ENCODE results near the gene TGFBR3L. TPM values are rescaled to one million over a fixed set of nuclear protein-coding genes. Genes with fewer than 3 reads are reported as not detected.

TGFBR3L gene
- total RNA-seq, 4 donors from 2014 or later = 2.2 to 8.3 (median 6.1) TPM

- no peaks in the 10 kb centered on the region for H3K9me3 ChIP-seq
- intact Hi-C loops (cut with DNase I) = no loop called here
- DNase-seq (ENCODE audit: extremely low spot score) = no peak
- H3K27me3 ChIP-seq = peaks cover 3 to 66% (median 30%) of the 10 kb centered on the region in 4 donors
- H3K27ac ChIP-seq (replicated peaks in 1 of 4) = no peak overlapping the region
- WGBS = 41% methylated on average over 12 of the region's 12 CpGs
- TF ChIP-seq CTCF (IDR thresholded peaks at IDR 0.05) (no peak), POLR2AphosphoS5 (IDR thresholded peaks at IDR 0.05) (no peak), POLR2A (IDR thresholded peaks at IDR 0.05; ENCODE audit: low read depth) (no peak), EP300 (IDR thresholded peaks at IDR 0.05) (no peak)
- peak overlapping the region in 3 of 4 donors; percentile 33 to 51 (median 34) for H3K4me3 ChIP-seq
- no peaks in the 10 kb centered on the region for H3K36me3 ChIP-seq
- peaks cover 18 to 49% (median 41%) of the 10 kb centered on the region in 4 donors for H3K4me1 ChIP-seq
Observed at GRCh38 chr19:7874897-7875273, 39.7 kb upstream of the TGFBR3L start.

GRCh38 chr19:7877249-7877836, 37.3 kb upstream of the TGFBR3L start:
- no peak overlapping the region for H3K4me3 ChIP-seq
- WGBS = 76% methylated on average over 6 of the region's 6 CpGs
- H3K27me3 ChIP-seq = peaks cover 3 to 61% (median 27%) of the 10 kb centered on the region in 4 donors
- no peak for TF ChIP-seq CTCF (IDR thresholded peaks at IDR 0.05)
- TF ChIP-seq POLR2A (IDR thresholded peaks at IDR 0.05; ENCODE audit: low read depth) = no peak
- no peak for TF ChIP-seq EP300 (IDR thresholded peaks at IDR 0.05)
- no peak for TF ChIP-seq POLR2AphosphoS5 (IDR thresholded peaks at IDR 0.05)
- intact Hi-C loops (cut with DNase I) = no loop called here
- H3K27ac ChIP-seq (replicated peaks in 1 of 4) = no peak overlapping the region
- DNase-seq (ENCODE audit: extremely low spot score) = no peak
- H3K9me3 ChIP-seq = no peaks in the 10 kb centered on the region
- no peaks in the 10 kb centered on the region for H3K36me3 ChIP-seq
- peaks cover 7 to 25% (median 20%) of the 10 kb centered on the region in 4 donors for H3K4me1 ChIP-seq

GRCh38 chr19:7879111-7879807, 35.4 kb upstream of the TGFBR3L start:
- peaks cover 3 to 41% (median 9%) of the 10 kb centered on the region in 4 donors for H3K27me3 ChIP-seq
- 68% methylated on average over 9 of the region's 18 CpGs for WGBS
- no peak for DNase-seq (ENCODE audit: extremely low spot score)
- no peaks in the 10 kb centered on the region for H3K36me3 ChIP-seq
- no peak overlapping the region for H3K27ac ChIP-seq (replicated peaks in 1 of 4)
- H3K4me3 ChIP-seq = no peak overlapping the region
- H3K9me3 ChIP-seq = no peaks in the 10 kb centered on the region
- intact Hi-C loops (cut with DNase I) = no loop called here
- no peak for TF ChIP-seq EP300 (IDR thresholded peaks at IDR 0.05)
- TF ChIP-seq POLR2A (IDR thresholded peaks at IDR 0.05; ENCODE audit: low read depth) = no peak
- TF ChIP-seq CTCF (IDR thresholded peaks at IDR 0.05) = no peak
- no peak for TF ChIP-seq POLR2AphosphoS5 (IDR thresholded peaks at IDR 0.05)
- H3K4me1 ChIP-seq = peaks cover 0 to 6% (median 5%) of the 10 kb centered on the region in 4 donors

GRCh38 chr19:7879836-7880235, 34.8 kb upstream of the TGFBR3L start:
- no peak for TF ChIP-seq EP300 (IDR thresholded peaks at IDR 0.05)
- TF ChIP-seq POLR2A (IDR thresholded peaks at IDR 0.05; ENCODE audit: low read depth) = no peak
- TF ChIP-seq CTCF (IDR thresholded peaks at IDR 0.05) = no peak
- TF ChIP-seq POLR2AphosphoS5 (IDR thresholded peaks at IDR 0.05) = no peak

More at GRCh38 chr19:7879836-7880235, 34.8 kb upstream of the TGFBR3L start:
- intact Hi-C loops (cut with DNase I) = no loop called here
- Histone ChIP-seq H3K4me1 (peaks cover 0 to under 1% (median 0%) of the 10 kb centered on the region in 4 donors), H3K9me3 (no peaks in the 10 kb centered on the region), H3K36me3 (no peaks in the 10 kb centered on the region), H3K4me3 (no peak overlapping the region), H3K27ac (replicated peaks in 1 of 4) (no peak overlapping the region), H3K27me3 (peaks cover 0 to 36% (median 4%) of the 10 kb centered on the region in 4 donors)
- no peak for DNase-seq (ENCODE audit: extremely low spot score)
- 86% methylated on average over 17 of the region's 19 CpGs for WGBS

All from esophagus muscularis mucosa (tissue), 4 donors.